Muscle layer of colon (tissue), 2 donors: Measurements from ENCODE around the gene FGFR4.
A peak's percentile ranks its signal among the peaks of the same experiment; 100 is the strongest.

Source experiments
- H3K27ac ChIP-seq: one replicate; pipeline ENCODE4 v1.7.0; 2013; ENCODE audit warnings: low read depth, mild to moderate bottlenecking, low read length, moderate library complexity
- H3K27me3 ChIP-seq, 2 donors: one replicate each; pipeline ENCODE4 v1.7.0; 2013; ENCODE audit warnings: low read length in 2 of 2, mild to moderate bottlenecking in 2 of 2; ENCODE audit not compliant: insufficient read depth in 2 of 2, control insufficient read depth in 1 of 2
- H3K36me3 ChIP-seq: one replicate; pipeline ENCODE4 v1.7.0; 2013; ENCODE audit warnings: mild to moderate bottlenecking, low read length; ENCODE audit not compliant: insufficient read depth
- H3K4me1 ChIP-seq: one replicate; pipeline ENCODE4 v1.7.0; 2013; ENCODE audit warnings: mild to moderate bottlenecking, low read length; ENCODE audit not compliant: insufficient read depth
- H3K4me3 ChIP-seq, 2 donors: one replicate each; pipeline ENCODE4 v1.7.0; 2013; ENCODE audit warnings: low read length in 2 of 2, low read depth in 1 of 2, mild to moderate bottlenecking in 1 of 2, moderate library complexity in 1 of 2
- H3K9ac ChIP-seq: one replicate; pipeline ENCODE4 v1.7.0; 2013; ENCODE audit warnings: low read length
- H3K9me3 ChIP-seq: one replicate; pipeline ENCODE4 v1.7.0; 2013; ENCODE audit warnings: mild to moderate bottlenecking, low read length
- donor health status: abdominal sarcoma.
- donor health status: Adenocarcinoma of cecum.

The FGFR4 gene

GRCh38 chr5:177085985-177086653 lies 596 bp upstream of the FGFR4 start:
- H3K9ac ChIP-seq, result no peak overlapping the region
- H3K27me3 ChIP-seq, result peaks cover 0 to 14% of the 10 kb centered on the region in 2 donors
- H3K4me3 ChIP-seq, result no peak overlapping the region
- H3K36me3 ChIP-seq, result no peaks in the 10 kb centered on the region
- H3K4me1 ChIP-seq, result no peaks in the 10 kb centered on the region
- no peaks in the 10 kb centered on the region for H3K9me3 ChIP-seq
- H3K27ac ChIP-seq, result no peak overlapping the region

DNA sequence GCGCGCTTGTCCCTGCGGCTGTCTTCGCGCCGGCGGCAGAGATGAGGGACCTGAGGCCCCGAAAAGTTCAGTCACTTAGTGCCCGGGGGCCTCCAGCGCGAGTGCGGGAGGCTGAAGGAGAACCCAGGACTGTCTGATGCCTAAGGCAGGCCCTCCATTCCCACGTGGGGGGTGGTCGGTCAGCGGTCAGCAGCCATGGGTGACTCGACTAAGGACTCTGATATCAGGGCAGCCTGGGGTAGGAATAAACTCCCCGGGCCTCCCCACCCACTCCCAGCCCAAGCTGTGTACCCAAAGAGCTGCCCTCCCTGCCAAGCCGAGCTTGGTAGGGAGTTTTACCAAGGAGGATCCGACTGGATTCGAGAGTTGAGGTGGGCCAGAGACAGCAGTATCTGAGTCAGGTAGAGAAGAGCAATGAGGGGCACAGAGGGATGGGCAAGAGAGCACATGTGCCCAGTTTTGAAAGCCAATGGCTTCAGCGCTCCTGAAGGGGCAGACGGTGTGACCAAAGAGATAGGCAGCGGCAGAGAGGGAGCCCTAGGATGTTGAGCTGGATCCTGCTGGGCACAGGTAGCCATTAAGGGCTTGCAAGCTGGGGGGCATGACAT lies 787 bp downstream of the FGFR4 start:
- Histone ChIP-seq H3K9me3 (no peaks in the 10 kb centered on the region), H3K4me1 (no peaks in the 10 kb centered on the region), H3K27me3 (peaks cover 0 to 14% of the 10 kb centered on the region in 2 donors), H3K27ac (no peak overlapping the region), H3K4me3 (peak overlapping the region in 1 of 2 donors; percentile 23), H3K9ac (no peak overlapping the region), H3K36me3 (no peaks in the 10 kb centered on the region)

DNA sequence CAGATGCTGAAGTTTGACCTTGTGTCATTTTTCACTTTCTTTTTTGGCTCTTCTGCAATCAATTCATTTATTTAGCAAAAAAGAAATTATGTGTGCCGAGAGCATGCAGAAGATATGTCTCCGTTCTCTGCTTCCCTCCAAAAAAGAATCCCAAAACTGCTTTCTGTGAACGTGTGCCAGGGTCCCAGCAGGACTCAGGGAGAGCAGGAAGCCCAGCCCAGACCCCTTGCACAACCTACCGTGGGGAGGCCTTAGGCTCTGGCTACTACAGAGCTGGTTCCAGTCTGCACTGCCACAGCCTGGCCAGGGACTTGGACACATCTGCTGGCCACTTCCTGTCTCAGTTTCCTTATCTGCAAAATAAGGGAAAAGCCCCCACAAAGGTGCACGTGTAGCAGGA lies 2.4 kb downstream of the FGFR4 start:
- no peak overlapping the region for H3K9ac ChIP-seq
- peaks cover 0 to 10% of the 10 kb centered on the region in 2 donors for H3K27me3 ChIP-seq
- no peaks in the 10 kb centered on the region for H3K4me1 ChIP-seq
- H3K36me3 ChIP-seq, result no peaks in the 10 kb centered on the region
- H3K27ac ChIP-seq, result no peak overlapping the region
- H3K9me3 ChIP-seq, result no peaks in the 10 kb centered on the region
- no peak overlapping the region for H3K4me3 ChIP-seq

- no peak overlapping the region for H3K4me3 ChIP-seq
- H3K4me1 ChIP-seq, result no peaks in the 10 kb centered on the region
- H3K27ac ChIP-seq, result no peak overlapping the region
- H3K27me3 ChIP-seq, result peaks cover 0 to 10% of the 10 kb centered on the region in 2 donors
- H3K9ac ChIP-seq, result no peak overlapping the region
- no peaks in the 10 kb centered on the region for H3K9me3 ChIP-seq
- H3K36me3 ChIP-seq, result no peaks in the 10 kb centered on the region
Observed at GRCh38 chr5:177089825-177090641, 3.3 kb downstream of the FGFR4 start.

DNA sequence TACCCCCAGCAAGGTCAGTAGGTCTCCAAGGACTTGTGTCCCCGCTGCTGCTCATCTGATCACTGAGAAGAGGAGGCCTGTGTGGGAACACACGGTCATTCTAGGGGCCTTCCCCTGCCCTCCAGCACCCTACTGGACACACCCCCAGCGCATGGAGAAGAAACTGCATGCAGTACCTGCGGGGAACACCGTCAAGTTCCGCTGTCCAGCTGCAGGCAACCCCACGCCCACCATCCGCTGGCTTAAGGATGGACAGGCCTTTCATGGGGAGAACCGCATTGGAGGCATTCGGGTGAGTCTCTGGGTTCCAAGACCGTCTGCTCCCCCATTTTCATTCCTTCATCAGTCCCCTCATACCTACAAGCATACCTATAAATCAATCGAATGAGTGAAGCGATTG lies 4.1 kb downstream of the FGFR4 start:
- H3K9me3 ChIP-seq, result no peaks in the 10 kb centered on the region
- H3K36me3 ChIP-seq, result no peaks in the 10 kb centered on the region
- H3K4me1 ChIP-seq, result no peaks in the 10 kb centered on the region
- no peak overlapping the region for H3K27ac ChIP-seq
- no peak overlapping the region for H3K4me3 ChIP-seq
- H3K27me3 ChIP-seq, result peaks cover 0 to 10% of the 10 kb centered on the region in 2 donors
- H3K9ac ChIP-seq, result no peak overlapping the region

DNA sequence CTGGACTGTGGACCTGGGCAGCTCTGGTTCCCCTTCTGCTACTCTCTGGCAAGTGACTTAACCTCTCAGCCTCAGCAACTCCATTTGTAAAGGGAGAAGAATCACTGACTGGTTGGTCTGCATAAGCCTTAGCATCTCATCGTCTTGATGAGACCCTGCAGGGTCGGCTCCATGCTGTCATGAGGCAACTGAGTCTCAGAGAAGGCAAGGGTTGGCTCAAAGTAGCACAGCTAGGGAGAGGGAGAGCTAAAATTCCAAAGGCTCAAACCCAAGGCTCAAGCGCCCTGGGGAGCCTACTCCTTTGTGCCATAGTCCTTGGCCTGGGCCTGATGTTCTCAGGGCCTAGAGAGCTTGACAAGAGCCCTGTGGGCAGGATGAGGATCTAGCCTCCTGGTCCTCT lies 4.5 kb downstream of the FGFR4 start:
- Histone ChIP-seq H3K36me3 (no peaks in the 10 kb centered on the region), H3K9ac (no peak overlapping the region), H3K27ac (no peak overlapping the region), H3K4me3 (no peak overlapping the region), H3K9me3 (no peaks in the 10 kb centered on the region), H3K4me1 (no peaks in the 10 kb centered on the region), H3K27me3 (peaks cover 0 to 10% of the 10 kb centered on the region in 2 donors)

DNA sequence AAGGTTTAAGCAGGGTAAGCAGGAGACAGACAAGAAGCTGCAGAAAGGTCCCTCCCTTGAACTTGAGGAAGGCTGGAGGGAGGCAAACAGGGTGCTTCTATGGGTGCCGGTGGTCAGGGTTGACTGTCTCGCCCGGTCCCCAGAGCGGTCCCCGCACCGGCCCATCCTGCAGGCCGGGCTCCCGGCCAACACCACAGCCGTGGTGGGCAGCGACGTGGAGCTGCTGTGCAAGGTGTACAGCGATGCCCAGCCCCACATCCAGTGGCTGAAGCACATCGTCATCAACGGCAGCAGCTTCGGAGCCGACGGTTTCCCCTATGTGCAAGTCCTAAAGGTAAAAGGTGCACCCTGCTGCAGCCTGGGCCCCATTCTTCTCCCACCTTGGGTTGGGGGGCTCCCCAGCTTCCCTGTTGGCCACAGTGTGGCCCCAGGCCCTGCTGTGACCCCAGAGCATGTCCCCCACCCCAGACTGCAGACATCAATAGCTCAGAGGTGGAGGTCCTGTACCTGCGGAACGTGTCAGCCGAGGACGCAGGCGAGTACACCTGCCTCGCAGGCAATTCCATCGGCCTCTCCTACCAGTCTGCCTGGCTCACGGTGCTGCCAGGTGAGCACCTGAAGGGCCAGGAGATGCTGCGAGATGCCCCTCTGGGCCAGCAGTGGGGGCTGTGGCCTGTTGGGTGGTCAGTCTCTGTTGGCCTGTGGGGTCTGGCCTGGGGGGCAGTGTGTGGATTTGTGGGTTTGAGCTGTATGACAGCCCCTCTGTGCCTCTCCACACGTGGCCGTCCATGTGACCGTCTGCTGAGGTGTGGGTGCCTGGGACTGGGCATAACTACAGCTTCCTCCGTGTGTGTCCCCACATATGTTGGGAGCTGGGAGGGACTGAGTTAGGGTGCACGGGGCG lies 5.7 kb downstream of the FGFR4 start:
- Histone ChIP-seq H3K4me1 (no peaks in the 10 kb centered on the region), H3K36me3 (no peaks in the 10 kb centered on the region)

DNA sequence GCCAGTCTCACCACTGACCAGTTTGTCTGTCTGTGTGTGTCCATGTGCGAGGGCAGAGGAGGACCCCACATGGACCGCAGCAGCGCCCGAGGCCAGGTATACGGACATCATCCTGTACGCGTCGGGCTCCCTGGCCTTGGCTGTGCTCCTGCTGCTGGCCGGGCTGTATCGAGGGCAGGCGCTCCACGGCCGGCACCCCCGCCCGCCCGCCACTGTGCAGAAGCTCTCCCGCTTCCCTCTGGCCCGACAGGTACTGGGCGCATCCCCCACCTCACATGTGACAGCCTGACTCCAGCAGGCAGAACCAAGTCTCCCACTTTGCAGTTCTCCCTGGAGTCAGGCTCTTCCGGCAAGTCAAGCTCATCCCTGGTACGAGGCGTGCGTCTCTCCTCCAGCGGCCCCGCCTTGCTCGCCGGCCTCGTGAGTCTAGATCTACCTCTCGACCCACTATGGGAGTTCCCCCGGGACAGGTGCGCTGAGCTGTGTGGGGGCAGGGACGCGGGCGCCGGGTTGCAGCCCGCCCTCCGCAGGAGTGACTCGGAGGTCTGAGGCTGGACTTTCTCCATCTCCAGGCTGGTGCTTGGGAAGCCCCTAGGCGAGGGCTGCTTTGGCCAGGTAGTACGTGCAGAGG lies 6.5 kb downstream of the FGFR4 start:
- H3K36me3 ChIP-seq, result no peaks in the 10 kb centered on the region
- no peaks in the 10 kb centered on the region for H3K9me3 ChIP-seq
- no peak overlapping the region for H3K9ac ChIP-seq
- H3K4me3 ChIP-seq, result no peak overlapping the region
- H3K27ac ChIP-seq, result no peak overlapping the region
- no peaks in the 10 kb centered on the region for H3K4me1 ChIP-seq
- no peaks in the 10 kb centered on the region for H3K27me3 ChIP-seq

More for the DNA sequence above, 5.7 kb downstream of the FGFR4 start:
- Histone ChIP-seq H3K27me3 (peaks cover 0 to 4% of the 10 kb centered on the region in 2 donors), H3K9me3 (no peaks in the 10 kb centered on the region), H3K27ac (no peak overlapping the region), H3K9ac (no peak overlapping the region), H3K4me3 (no peak overlapping the region)

DNA sequence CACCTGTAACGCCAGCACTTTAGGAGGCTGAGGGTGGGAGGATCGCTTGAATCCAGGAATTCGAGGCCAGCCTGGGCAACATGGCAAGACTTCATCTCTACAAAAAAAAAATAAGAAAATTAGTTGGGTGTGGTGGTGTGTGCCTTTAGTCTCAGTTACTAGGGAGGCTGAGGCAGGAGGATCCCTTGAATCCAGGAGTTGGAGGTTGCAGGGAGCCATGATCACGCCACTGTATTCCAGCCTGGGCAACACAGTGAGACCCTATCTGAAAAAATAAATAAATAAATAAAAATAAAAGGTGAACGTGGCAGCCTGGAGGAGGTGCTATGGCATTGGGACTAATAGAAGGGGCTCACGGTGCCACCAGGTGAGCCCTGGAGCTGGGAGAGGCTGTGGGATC lies 7.1 kb downstream of the FGFR4 start:
- H3K27ac ChIP-seq, result no peak overlapping the region
- H3K4me1 ChIP-seq, result no peaks in the 10 kb centered on the region
- H3K4me3 ChIP-seq, result no peak overlapping the region
- H3K9ac ChIP-seq, result no peak overlapping the region
- H3K9me3 ChIP-seq, result no peaks in the 10 kb centered on the region
- H3K36me3 ChIP-seq, result no peaks in the 10 kb centered on the region
- H3K27me3 ChIP-seq, result no peaks in the 10 kb centered on the region

DNA sequence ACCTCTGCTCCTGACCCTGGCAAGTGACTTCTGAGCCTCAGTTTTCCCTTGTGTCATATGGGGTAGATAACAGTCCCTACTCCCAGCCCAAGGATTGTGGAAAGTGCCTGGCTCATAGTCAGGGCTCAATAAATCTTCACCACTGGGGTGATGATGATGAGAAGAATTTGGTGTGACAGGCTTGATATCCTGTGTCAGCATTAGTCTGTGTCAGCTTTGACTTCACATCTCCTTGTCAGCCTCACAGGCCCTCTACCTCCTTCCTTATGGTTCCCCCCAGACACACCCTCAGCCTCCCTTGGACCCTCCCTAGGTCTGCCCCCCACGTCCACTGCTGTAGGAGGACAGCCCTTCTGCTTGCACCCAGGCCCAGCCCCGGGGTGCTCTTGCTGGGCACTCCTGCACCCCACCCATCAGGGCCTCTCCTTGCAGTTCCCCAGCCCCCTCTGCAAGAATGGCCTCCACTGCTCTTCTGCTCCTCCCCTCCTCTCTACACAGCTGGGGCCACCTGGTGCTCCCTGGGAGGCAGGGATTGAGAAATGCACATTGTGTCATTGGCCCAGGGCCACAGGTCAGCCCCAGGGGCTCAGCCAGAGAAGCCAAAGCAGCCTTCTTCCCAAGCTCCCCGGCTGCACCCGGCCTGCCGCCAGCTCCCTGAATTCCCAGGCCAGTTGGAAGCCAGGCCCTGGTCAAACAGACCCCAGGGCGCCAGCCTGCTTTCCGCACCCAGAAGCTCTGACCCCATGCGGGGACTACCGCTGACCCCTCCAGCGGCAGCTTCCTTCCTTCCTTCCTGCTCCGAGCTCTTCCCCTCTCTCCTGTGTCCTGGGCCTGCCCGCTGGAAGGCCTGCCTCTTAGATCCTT lies 7.7 kb downstream of the FGFR4 start:
- Histone ChIP-seq H3K36me3 (no peaks in the 10 kb centered on the region), H3K27me3 (no peaks in the 10 kb centered on the region), H3K9me3 (no peaks in the 10 kb centered on the region), H3K4me1 (no peaks in the 10 kb centered on the region), H3K27ac (no peak overlapping the region), H3K9ac (no peak overlapping the region), H3K4me3 (no peak overlapping the region)
